K562 (cell line): ENCODE measurements around the gene SLC66A2. TPM values are rescaled to one million over a fixed set of nuclear protein-coding genes. Genes with fewer than 3 reads are reported as not detected.

Experiments
- ATAC-seq: fragments of 200-7000 bp; cut with Tn5 transposase; 3 replicates; pipeline ENCODE4 v1.9.1; 2020; ENCODE audit warnings: moderate library complexity
- BruUV-seq: library from RNA; stranded (reverse); fragments of 400-500 nt; replicated peaks from 2 replicates; lab custom pipeline; 2021; lab: Mats Ljungman, UMichigan
- CTCF ChIA-PET: fragments of 300-600 bp; formaldehyde crosslinking; extraction: SDS; loops from one replicate; lab custom pipeline; 2021; ENCODE audit warnings: low intra/inter-chr PET ratio; lab: Yijun Ruan, JAX
- POLR2A ChIA-PET: fragments of 300-600, 350-650 bp; sonication (Branson Sonifier 250); formaldehyde crosslinking; extraction: SDS; loops from one replicate; lab custom pipeline; 2021; ENCODE audit warnings: antibody characterized with exemption, inconsistent platforms; lab: Yijun Ruan, JAX
- DNase-seq, 4 experiments: peaks; one replicate each; pipeline versions ENCODE4 v3.0.0 to v3.0.0-alpha.2; 2011 to 2018; ENCODE audit warnings: low spot score in 3 of 4, mixed read lengths in 3 of 4; ENCODE audit errors: extremely low read depth in 1 of 4
- FAIRE-seq: peaks from 2 replicates; lab custom pipeline; 2011; peaks lifted over from hg19 to GRCh38; lab: Jason Lieb, UNC
- H2AFZ ChIP-seq: 2 replicates; pipeline ENCODE4 v1.6.0; 2011; ENCODE audit warnings: low read depth, low read length, control low read depth, inconsistent platforms
- H3K27ac ChIP-seq: fragments of 200-600 bp; 3 replicates; pipeline ENCODE4 v1.8.0; 2011; ENCODE audit warnings: low read depth, mild to moderate bottlenecking, control low read depth, inconsistent platforms, low read length, moderate library complexity, mixed read lengths; ENCODE audit errors: extremely low read depth
- H3K27me3 ChIP-seq, 2 experiments: fragments of 300-600 bp in 1 of 2; 2 replicates in 1 of 2; 3 replicates in 1 of 2; pipeline versions ENCODE4 v1.6.0 to v1.8.0; 2011; ENCODE audit warnings: inconsistent platforms in 2 of 2, low read length in 2 of 2, mild to moderate bottlenecking in 1 of 2, mixed read lengths in 1 of 2, moderate library complexity in 1 of 2; ENCODE audit not compliant: control insufficient read depth in 2 of 2, insufficient read depth in 2 of 2
- H3K36me3 ChIP-seq: fragments of 300-600 bp; 3 replicates; pipeline ENCODE4 v1.8.0; 2011; ENCODE audit warnings: mild to moderate bottlenecking, low read length, inconsistent platforms; ENCODE audit not compliant: control insufficient read depth, insufficient read depth
- H3K4me1 ChIP-seq, 2 experiments: fragments of 200-600 bp in 1 of 2; replicated peaks in 1 of 2; 2 replicates in 1 of 2; 3 replicates in 1 of 2; pipeline versions ENCODE4 v1.5.1 to v1.8.0; 2011; ENCODE audit warnings: inconsistent platforms in 2 of 2, low read length in 2 of 2, mild to moderate bottlenecking in 1 of 2, mixed read lengths in 1 of 2, moderate library complexity in 1 of 2; ENCODE audit not compliant: control insufficient read depth in 2 of 2, insufficient read depth in 2 of 2
- H3K4me2 ChIP-seq: 2 replicates; pipeline ENCODE4 v1.6.1; 2011; ENCODE audit warnings: low read length, control low read depth, inconsistent platforms, mixed read lengths; ENCODE audit not compliant: insufficient read depth
- H3K4me3 ChIP-seq: fragments of 200-600 bp; sonication (generic), shearing (Covaris generic); 2 replicates; pipeline ENCODE4 v1.5.1; 2016; ENCODE audit warnings: control low read depth, inconsistent platforms
- H3K79me2 ChIP-seq: fragments of 200-600 bp; 3 replicates; pipeline ENCODE4 v1.8.0; 2011; ENCODE audit warnings: low read length, inconsistent platforms; ENCODE audit not compliant: control insufficient read depth, insufficient read depth
- H3K9ac ChIP-seq, 2 experiments: 2 replicates each; pipeline versions ENCODE4 v1.6.0 to v1.6.1; 2011; ENCODE audit warnings: low read depth in 2 of 2, low read length in 2 of 2, control low read depth in 1 of 2, inconsistent platforms in 1 of 2, mild to moderate bottlenecking in 1 of 2, mixed read lengths in 1 of 2; ENCODE audit not compliant: insufficient read depth in 1 of 2
- H3K9me1 ChIP-seq: one replicate; pipeline ENCODE4 v1.6.0; 2011; ENCODE audit warnings: inconsistent platforms, mild to moderate bottlenecking, low read length, moderate library complexity; ENCODE audit not compliant: control insufficient read depth, insufficient read depth
- H3K9me3 ChIP-seq: replicated peaks from 2 replicates; pipeline ENCODE4 v1.5.1; 2011; ENCODE audit warnings: low read depth, low read length, inconsistent platforms; ENCODE audit not compliant: control insufficient read depth, insufficient read depth
- H4K20me1 ChIP-seq: replicated peaks from 2 replicates; pipeline ENCODE4 v1.6.1; 2011; ENCODE audit warnings: low read length, inconsistent platforms, mixed read lengths; ENCODE audit not compliant: control insufficient read depth, insufficient read depth
- ADNP ChIP-seq: fragments of 200-800 bp; sonication (Bioruptor generic); IDR thresholded peaks from 2 replicates; pipeline ENCODE4 v1.6.1; 2016; ENCODE audit warnings: missing genetic modification characterization, missing compliant biosample characterization
- DNMT1 ChIP-seq: fragments of 450-650 bp; IDR thresholded peaks from 2 replicates; pipeline ENCODE4 v1.6.1; 2016; ENCODE audit warnings: antibody characterized with exemption, mild to moderate bottlenecking
- ERF ChIP-seq: fragments of 450-650 bp; formaldehyde crosslinking; IDR thresholded peaks from 2 replicates; pipeline ENCODE4 v1.4.0; 2020; ENCODE audit warnings: mild to moderate bottlenecking, mixed read lengths
- JUNB ChIP-seq: fragments of 450-650 bp; formaldehyde crosslinking; conservative IDR thresholded peaks from 2 replicates; pipeline ENCODE4 v1.4.0; 2020; ENCODE audit warnings: mild to moderate bottlenecking
- MED1 ChIP-seq: sonication (generic); formaldehyde crosslinking; IDR thresholded peaks from 2 replicates; pipeline ENCODE4 v1.8.1; 2023; ENCODE audit warnings: missing genetic modification reagents, borderline replicate concordance
- MYBL2 ChIP-seq, 2 experiments: fragments of 450-650 bp in 1 of 2; sonication (generic) in 1 of 2; formaldehyde crosslinking in 1 of 2; IDR thresholded peaks; 2 replicates each; pipeline versions ENCODE4 v1.6.1 to v1.8.1; 2017 to 2022; ENCODE audit warnings: borderline replicate concordance in 1 of 2, inconsistent platforms in 1 of 2, low read depth in 1 of 2, mild to moderate bottlenecking in 1 of 2, missing genetic modification reagents in 1 of 2, moderate library complexity in 1 of 2
- NR3C1 ChIP-seq: sonication (generic); formaldehyde crosslinking; IDR thresholded peaks from 2 replicates; pipeline ENCODE4 v1.8.1; 2022; ENCODE audit warnings: missing genetic modification reagents
- PCBP2 ChIP-seq: fragments of 200-400 bp; formaldehyde crosslinking; IDR thresholded peaks from 2 replicates; pipeline ENCODE4 v1.6.1; 2018; ENCODE audit warnings: low read length, low read depth, mild to moderate bottlenecking, moderate library complexity; ENCODE audit not compliant: poor library complexity, severe bottlenecking
- PYGO2 ChIP-seq: fragments of 450-650 bp; IDR thresholded peaks from 2 replicates; pipeline ENCODE4 v1.6.1; 2016; ENCODE audit warnings: mild to moderate bottlenecking, missing genetic modification characterization, moderate library complexity, missing compliant biosample characterization
- STAT5B ChIP-seq: fragments of 250-450 bp; sonication (Bioruptor Pico); IDR thresholded peaks from 2 replicates; pipeline ENCODE4 v1.8.0; 2021; ENCODE audit warnings: mild to moderate bottlenecking, inconsistent platforms
- WGBS: fragments of 100-300 bp; shearing (Covaris generic); methylation state at CpG from one replicate; pipeline ENCODE4 v1.1.6; 2016; ENCODE audit warnings: low coverage, mixed read lengths; ENCODE audit not compliant: insufficient coverage; ENCODE audit errors: missing lambda C conversion rate; 5-methylcytosine and 5-hydroxymethylcytosine counted together
- in situ Hi-C: fragments of 300-500 bp; cut with MboI; formaldehyde crosslinking; loops from 4 replicates; pipeline ENCODE4 v1.15.0; 2018; ENCODE audit warnings: inconsistent platforms, mixed read lengths
- intact Hi-C: fragments of 100-400 bp; cut with micrococcal nuclease; formaldehyde crosslinking; loops from 2 replicates; pipeline ENCODE4 v1.14.2; 2022
- polyA plus RNA-seq, 8 experiments: library from polyadenylated mRNA; depleted of rRNA in 4 of 8; stranded (reverse) in 5 of 8; unstranded in 3 of 8; fragments of >200 nt; fragmentation: Nextera tagmentation in 2 of 8; fragmentation: Illumina TruSeq in 1 of 8; extraction: Ambion mirVana in 2 of 8; extraction: Trizol in 1 of 8; gene quantifications; 2 replicates each; pipeline versions ENCODE4 v1.2.1 to v1.2.3, GENCODE V29; 2011 to 2014; ENCODE audit warnings: inconsistent platforms in 1 of 8, missing spikeins in 1 of 8
- total RNA-seq, 7 experiments: library from RNA; depleted of rRNA in 6 of 7; stranded (reverse); fragments of >200 nt in 6 of 7; fragmentation: Illumina TruSeq in 2 of 7; extraction: Trizol in 2 of 7; gene quantifications; 2 replicates each; pipeline versions ENCODE4 v1.2.1 to v1.2.3, GENCODE V29; 2011 to 2021; ENCODE audit warnings: low replicate concordance in 1 of 7
- TF ChIP-seq, protein P1 (sequence below): fragments of 200-800 bp; sonication (Bioruptor generic); IDR thresholded peaks from 2 replicates; pipeline ENCODE4 v1.6.1; 2017; ENCODE audit warnings: missing genetic modification characterization, missing compliant biosample characterization
- TF ChIP-seq, protein P2 (sequence below), 2 experiments: fragments of 450-650 bp; IDR thresholded peaks; 2 replicates each; pipeline ENCODE4 v1.6.1; 2016

Gene SLC66A2
- total and polyA plus RNA-seq, 9 of the 15 experiments (the other 6 are each of a cell fraction or from before 2014, with no cell fraction given), result 0.25 to 17.5 (median 5.6) TPM

- in situ Hi-C loops, result no loop called here
- CTCF ChIA-PET, result no interaction called here
- Histone ChIP-seq H3K9me1 (no peaks in the 10 kb centered on the region), H3K4me3 (no peak overlapping the region), H3K27ac (no peak overlapping the region), H4K20me1 (no peaks in the 10 kb centered on the region), H3K36me3 (no peaks in the 10 kb centered on the region), H3K4me1 (peaks cover 0 to 12% of the 10 kb centered on the region in 2 experiments; a peak in 2 of 5 replicates), H3K79me2 (no peaks in the 10 kb centered on the region), H3K27me3 (peaks cover 22 to 46% of the 10 kb centered on the region in 2 experiments), H3K9me3 (no peaks in the 10 kb centered on the region), H3K4me2 (no peak overlapping the region), H2AFZ (no peak overlapping the region), H3K9ac (no peak overlapping the region)
- ATAC-seq (no peak), FAIRE-seq (no peak), DNase-seq (no peak)
- TF ChIP-seq JUNB (CRISPR knock-in tag) (no peak), DNMT1 (no peak), NR3C1 (CRISPR knock-in tag) (no peak), ADNP (tag) (no peak), MED1 (CRISPR knock-in tag) (no peak)
- no TSS peak for BruUV-seq
- POLR2A ChIA-PET, result no interaction called here
- intact Hi-C loops, result no loop called here
- 5% methylated on average over 14 of the region's 17 CpGs for WGBS
Measured at GRCh38 chr18:79855147-79855933, 96.1 kb downstream of the SLC66A2 start.

- peaks cover 27 to 57% of the 10 kb centered on the region in 2 experiments for H3K27me3 ChIP-seq
- 8% methylated on average over 9 of the region's 15 CpGs for WGBS
- no peak overlapping the region for H3K27ac ChIP-seq
- POLR2A ChIA-PET, result no interaction called here
- no peaks in the 10 kb centered on the region for H4K20me1 ChIP-seq
- no peak overlapping the region for H3K4me3 ChIP-seq
- no peak overlapping the region for H2AFZ ChIP-seq
- intact Hi-C loops, result no loop called here
- no peak for DNase-seq
- H3K4me2 ChIP-seq, result no peak overlapping the region
- H3K36me3 ChIP-seq, result no peaks in the 10 kb centered on the region
- in situ Hi-C loops, result no loop called here
- H3K4me1 ChIP-seq, result peaks cover 0 to 21% of the 10 kb centered on the region in 2 experiments; a peak in 2 of 5 replicates
- H3K9ac ChIP-seq, result no peak overlapping the region
- H3K79me2 ChIP-seq, result no peaks in the 10 kb centered on the region
- peak; percentile 39; the same call in 1 of the 3 replicates for ATAC-seq
- no peaks in the 10 kb centered on the region for H3K9me1 ChIP-seq
- H3K9me3 ChIP-seq, result no peaks in the 10 kb centered on the region
- CTCF ChIA-PET, result no interaction called here
- FAIRE-seq, result no peak
- no TSS peak for BruUV-seq
- TF ChIP-seq STAT5B (CRISPR knock-in tag) (no peak), MYBL2 (IDR thresholded peaks at IDR 0.05; ENCODE audit: low read depth) (no peak), MYBL2 (CRISPR knock-in tag; IDR thresholded peaks at IDR 0.05; ENCODE audit: borderline replicate concordance) (no peak), ERF (CRISPR knock-in tag) (no peak), PCBP2 (no peak), PYGO2 (tag) (no peak)
- TF ChIP-seq, protein P1, sequence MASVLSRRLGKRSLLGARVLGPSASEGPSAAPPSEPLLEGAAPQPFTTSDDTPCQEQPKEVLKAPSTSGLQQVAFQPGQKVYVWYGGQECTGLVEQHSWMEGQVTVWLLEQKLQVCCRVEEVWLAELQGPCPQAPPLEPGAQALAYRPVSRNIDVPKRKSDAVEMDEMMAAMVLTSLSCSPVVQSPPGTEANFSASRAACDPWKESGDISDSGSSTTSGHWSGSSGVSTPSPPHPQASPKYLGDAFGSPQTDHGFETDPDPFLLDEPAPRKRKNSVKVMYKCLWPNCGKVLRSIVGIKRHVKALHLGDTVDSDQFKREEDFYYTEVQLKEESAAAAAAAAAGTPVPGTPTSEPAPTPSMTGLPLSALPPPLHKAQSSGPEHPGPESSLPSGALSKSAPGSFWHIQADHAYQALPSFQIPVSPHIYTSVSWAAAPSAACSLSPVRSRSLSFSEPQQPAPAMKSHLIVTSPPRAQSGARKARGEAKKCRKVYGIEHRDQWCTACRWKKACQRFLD, result no peak
- TF ChIP-seq, protein P2, sequence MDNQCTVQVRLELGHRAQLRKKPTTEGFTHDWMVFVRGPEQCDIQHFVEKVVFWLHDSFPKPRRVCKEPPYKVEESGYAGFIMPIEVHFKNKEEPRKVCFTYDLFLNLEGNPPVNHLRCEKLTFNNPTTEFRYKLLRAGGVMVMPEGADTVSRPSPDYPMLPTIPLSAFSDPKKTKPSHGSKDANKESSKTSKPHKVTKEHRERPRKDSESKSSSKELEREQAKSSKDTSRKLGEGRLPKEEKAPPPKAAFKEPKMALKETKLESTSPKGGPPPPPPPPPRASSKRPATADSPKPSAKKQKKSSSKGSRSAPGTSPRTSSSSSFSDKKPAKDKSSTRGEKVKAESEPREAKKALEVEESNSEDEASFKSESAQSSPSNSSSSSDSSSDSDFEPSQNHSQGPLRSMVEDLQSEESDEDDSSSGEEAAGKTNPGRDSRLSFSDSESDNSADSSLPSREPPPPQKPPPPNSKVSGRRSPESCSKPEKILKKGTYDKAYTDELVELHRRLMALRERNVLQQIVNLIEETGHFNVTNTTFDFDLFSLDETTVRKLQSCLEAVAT (IDR thresholded peaks at IDR 0.05), result no peak
Measured at GRCh38 chr18:79853993-79854364, 97.5 kb downstream of the SLC66A2 start.
